Fibroblast of lung (primary cell): ENCODE data around the gene EFNB1. TPM values are rescaled to one million over a fixed set of nuclear protein-coding genes. Genes with fewer than 3 reads are reported as not detected.
"Not testable (repeated sequence)": the region's sequence is repeated elsewhere in the genome, so short reads cannot be mapped to it uniquely, and the experiment has no call there.

Experiments
- DNase-seq, 2 donors: peaks; one replicate each; pipeline versions ENCODE4 v3.0.0 to v3.0.0-alpha.2; 2010; ENCODE audit warnings: low read depth in 2 of 2
- H2AFZ ChIP-seq: 2 replicates; pipeline ENCODE4 v1.5.1; 2012; ENCODE audit warnings: low read length, control low read depth, inconsistent platforms
- H3K27ac ChIP-seq: 2 replicates; pipeline ENCODE4 v1.5.1; 2011; ENCODE audit warnings: low read length, control low read depth; ENCODE audit not compliant: insufficient read depth
- H3K27me3 ChIP-seq: 2 replicates; pipeline ENCODE4 v1.5.1; 2011; ENCODE audit warnings: mild to moderate bottlenecking, low read length; ENCODE audit not compliant: control insufficient read depth, insufficient read depth
- H3K36me3 ChIP-seq: 2 replicates; pipeline ENCODE4 v1.5.1; 2011; ENCODE audit warnings: low read length; ENCODE audit not compliant: control insufficient read depth, insufficient read depth
- H3K4me1 ChIP-seq: 2 replicates; pipeline ENCODE4 v1.5.1; 2011; ENCODE audit warnings: low read length; ENCODE audit not compliant: control insufficient read depth, insufficient read depth; ENCODE audit errors: extremely low read depth
- H3K4me2 ChIP-seq: 2 replicates; pipeline ENCODE4 v1.5.1; 2011; ENCODE audit warnings: low read length, control low read depth; ENCODE audit not compliant: insufficient read depth; ENCODE audit errors: extremely low read depth
- H3K4me3 ChIP-seq, 4 experiments: fragments of 200-600 bp in 1 of 4; sonication (generic) in 1 of 4; replicated peaks in 1 of 4; 2 replicates each; pipeline ENCODE4 v1.5.1; 2011 to 2016; ENCODE audit warnings: low read length in 4 of 4, low read depth in 3 of 4, mild to moderate bottlenecking in 3 of 4, control low read depth in 2 of 4, inconsistent platforms in 1 of 4, mixed read lengths in 1 of 4; ENCODE audit not compliant: insufficient read depth in 1 of 4; ENCODE audit errors: control extremely low read depth in 1 of 4
- H3K79me2 ChIP-seq: 2 replicates; pipeline ENCODE4 v1.5.1; 2012; ENCODE audit warnings: mild to moderate bottlenecking, low read length, inconsistent platforms; ENCODE audit not compliant: control insufficient read depth, insufficient read depth
- H3K9ac ChIP-seq: 2 replicates; pipeline ENCODE4 v1.5.1; 2011; ENCODE audit warnings: mild to moderate bottlenecking, low read length, control low read depth; ENCODE audit not compliant: insufficient read depth
- H3K9me3 ChIP-seq: 2 replicates; pipeline ENCODE4 v1.5.1; 2012; ENCODE audit warnings: low read depth, low read length; ENCODE audit not compliant: control insufficient read depth, insufficient read depth
- H4K20me1 ChIP-seq: 2 replicates; pipeline ENCODE4 v1.5.1; 2011; ENCODE audit warnings: low read length; ENCODE audit not compliant: control insufficient read depth, insufficient read depth; ENCODE audit errors: extremely low read depth
- CTCF ChIP-seq, 2 donors: IDR thresholded peaks in 1 of 2; conservative IDR thresholded peaks in 1 of 2; 1 replicate in 1 of 2; 2 replicates in 1 of 2; pipeline ENCODE4 v1.5.1; 2011 to 2012; ENCODE audit warnings: low read length in 2 of 2, control low read depth in 1 of 2, inconsistent platforms in 1 of 2, low read depth in 1 of 2, mild to moderate bottlenecking in 1 of 2
- EZH2 ChIP-seq: IDR thresholded peaks from 2 replicates; pipeline ENCODE4 v1.5.1; 2012; ENCODE audit warnings: low read length, control low read depth, mild to moderate bottlenecking; ENCODE audit errors: missing control alignments
- polyA minus RNA-seq: library from RNA; depleted of rRNA, polyadenylated mRNA; stranded (reverse); fragments of >200 nt; gene quantifications from 2 replicates; pipeline ENCODE4 v1.2.3, GENCODE V29; 2011; ENCODE audit warnings: low replicate concordance
- polyA plus RNA-seq, 2 donors: library from polyadenylated mRNA; depleted of rRNA in 1 of 2; stranded (reverse) in 1 of 2; unstranded in 1 of 2; fragments of >200 nt; gene quantifications; 2 replicates each; pipeline ENCODE4 v1.2.1, GENCODE V29; 2011 to 2012; ENCODE audit warnings: missing spikeins in 1 of 2
- total RNA-seq: library from RNA; depleted of rRNA; stranded (reverse); fragments of >200 nt; gene quantifications from 2 replicates; pipeline ENCODE4 v1.2.1, GENCODE V29; 2014

EFNB1 gene
- 41.1 and 43.4 TPM in 2 replicates for total RNA-seq
- 12.6 and 16.4 TPM in 2 replicates for polyA plus RNA-seq
- polyA plus RNA-seq (2012) = 14.0 and 19.6 TPM in 2 replicates
- 17.4 and 19.7 TPM in 2 replicates for polyA minus RNA-seq

- H2AFZ ChIP-seq = no peak within 1 kb of the TSS
These were observed at the start of gene EFNB1 for GRCh38 chrX:68828740-68829581. EFNB1 (plus strand) TSS chrX:68829021; CDS start chrX:68829777, 756 bp downstream.

GRCh38 chrX:68781295-68781694 is 47.5 kb upstream of the EFNB1 start:
- H4K20me1 ChIP-seq, H3K4me3 ChIP-seq: not testable (repeated sequence)

More at GRCh38 chrX:68828740-68829581, at the start of gene EFNB1:
- Histone ChIP-seq H4K20me1 (no peaks in the 10 kb centered on the region), H3K27ac (peak within 1 kb of the TSS; percentile 45), H3K4me3 (peak within 1 kb of the TSS; percentile 52 to 81 (median 67)), H3K27me3 (no peaks in the 10 kb centered on the region), H3K9ac (peak within 1 kb of the TSS; percentile 58), H3K4me1 (no peaks in the 10 kb centered on the region), H3K79me2 (peaks cover 18% of the 10 kb centered on the region), H3K4me2 (peak within 1 kb of the TSS; percentile 35), H3K36me3 (no peaks in the 10 kb centered on the region), H3K9me3 (no peaks in the 10 kb centered on the region)
- TF ChIP-seq EZH2 (no peak), CTCF (conservative IDR thresholded peaks at IDR 0.05 in 1 of 2, IDR thresholded peaks at IDR 0.05 in 1 of 2; ENCODE audit: low read depth in 1 of 2, low read length in 2 of 2) (no peak)
- peak; percentile 95 to 97 for DNase-seq

GRCh38 chrX:68784816-68785215 is 44.0 kb upstream of the EFNB1 start:
- H3K4me2 ChIP-seq = no peak overlapping the region
- H4K20me1 ChIP-seq = no peaks in the 10 kb centered on the region
- no peak overlapping the region for H2AFZ ChIP-seq
- no peaks in the 10 kb centered on the region for H3K27me3 ChIP-seq
- H3K27ac ChIP-seq = no peak overlapping the region
- no peak overlapping the region for H3K4me3 ChIP-seq
- no peak for DNase-seq
- H3K9me3 ChIP-seq = no peaks in the 10 kb centered on the region
- no peaks in the 10 kb centered on the region for H3K79me2 ChIP-seq
- no peaks in the 10 kb centered on the region for H3K4me1 ChIP-seq
- H3K9ac ChIP-seq = no peak overlapping the region
- H3K36me3 ChIP-seq = no peaks in the 10 kb centered on the region
- no peak for TF ChIP-seq CTCF (conservative IDR thresholded peaks at IDR 0.05 in 1 of 2, IDR thresholded peaks at IDR 0.05 in 1 of 2; ENCODE audit: low read depth in 1 of 2, low read length in 2 of 2)
- TF ChIP-seq EZH2 = no peak

More at GRCh38 chrX:68781295-68781694, 47.5 kb upstream of the EFNB1 start:
- DNase-seq, H3K4me1 ChIP-seq, H3K9ac ChIP-seq, H3K27me3 ChIP-seq, H3K4me2 ChIP-seq, H3K27ac ChIP-seq, H2AFZ ChIP-seq, H3K79me2 ChIP-seq, H3K36me3 ChIP-seq, H3K9me3 ChIP-seq: not testable (repeated sequence)

- not testable (repeated sequence) for H4K20me1 ChIP-seq, H3K36me3 ChIP-seq, H3K4me1 ChIP-seq, H3K9me3 ChIP-seq, H3K9ac ChIP-seq, H3K4me2 ChIP-seq, H3K79me2 ChIP-seq, H3K27me3 ChIP-seq, H3K27ac ChIP-seq, H2AFZ ChIP-seq, DNase-seq, H3K4me3 ChIP-seq
These were observed 42.2 kb upstream of the EFNB1 start for GRCh38 chrX:68786581-68786980.
